HG03571 (cell line): ENCODE measurements around the gene ITPK1.

Source experiments
- ATAC-seq: cut with Tn5 transposase; IDR thresholded peaks from one replicate; pipeline ENCODE4 v1.9.1; 2021; ENCODE audit not compliant: unreplicated experiment

The ITPK1 gene

DNA sequence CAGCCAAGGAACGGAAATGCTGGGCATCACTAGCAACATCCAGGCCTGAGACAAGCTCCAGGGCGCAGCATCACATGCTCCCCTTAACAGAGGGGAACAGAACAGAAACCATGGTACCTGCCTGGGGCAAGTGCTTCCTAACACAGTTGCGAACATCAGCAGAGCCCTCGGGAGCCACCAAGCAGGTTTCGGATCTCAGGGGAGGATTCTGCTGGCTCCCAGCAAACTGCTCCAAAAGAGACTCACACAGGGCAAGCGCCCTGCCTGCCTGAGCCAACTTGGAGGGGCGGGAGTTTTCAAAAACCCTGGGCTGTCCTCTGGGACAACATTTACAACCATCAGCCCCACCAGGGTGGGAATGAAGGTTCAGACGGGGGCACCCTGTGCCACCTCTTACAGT lies 173.1 kb downstream of the ITPK1 start:
- ATAC-seq, result no peak

DNA sequence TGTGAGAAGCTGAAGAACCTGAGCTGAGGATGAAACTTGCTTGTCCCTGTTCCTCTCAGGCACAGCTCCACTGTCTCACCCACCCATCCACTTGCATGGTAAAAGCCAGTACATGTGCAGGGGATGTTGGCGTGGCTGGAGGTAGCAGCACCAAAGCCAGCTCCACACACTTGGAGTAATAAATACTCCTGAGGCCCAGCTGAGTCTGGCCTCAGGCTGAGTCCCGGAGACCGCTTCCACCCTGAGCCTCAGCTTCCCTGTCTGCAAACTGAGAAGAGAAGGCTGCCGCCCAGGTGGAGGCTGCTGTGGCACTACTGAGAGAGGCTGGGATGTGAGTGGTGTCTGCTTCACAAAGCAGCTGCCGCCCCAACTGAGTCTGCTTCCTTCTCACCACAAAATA lies 173.6 kb downstream of the ITPK1 start:
- no peak for ATAC-seq

DNA sequence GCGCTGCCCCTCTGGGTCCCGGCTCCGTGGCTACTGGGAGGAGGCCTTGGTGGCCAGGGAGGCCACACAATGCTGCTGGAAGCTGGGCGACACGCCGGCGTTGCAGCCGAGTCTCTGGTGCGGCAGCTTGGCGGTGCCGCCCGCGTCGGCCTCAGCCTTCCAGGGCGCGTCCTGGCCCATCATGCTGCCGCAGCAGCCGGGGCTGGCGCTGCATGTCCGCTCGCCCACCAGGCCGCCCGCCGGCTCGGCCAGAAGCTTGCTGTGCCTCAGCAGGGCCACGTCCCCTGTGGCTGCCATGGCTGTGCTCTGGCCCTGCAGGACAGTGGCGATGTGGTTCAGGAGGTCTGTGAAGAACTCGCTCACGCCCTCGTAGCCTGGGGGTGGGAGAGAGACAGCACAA lies 174.2 kb downstream of the ITPK1 start:
- no peak for ATAC-seq

DNA sequence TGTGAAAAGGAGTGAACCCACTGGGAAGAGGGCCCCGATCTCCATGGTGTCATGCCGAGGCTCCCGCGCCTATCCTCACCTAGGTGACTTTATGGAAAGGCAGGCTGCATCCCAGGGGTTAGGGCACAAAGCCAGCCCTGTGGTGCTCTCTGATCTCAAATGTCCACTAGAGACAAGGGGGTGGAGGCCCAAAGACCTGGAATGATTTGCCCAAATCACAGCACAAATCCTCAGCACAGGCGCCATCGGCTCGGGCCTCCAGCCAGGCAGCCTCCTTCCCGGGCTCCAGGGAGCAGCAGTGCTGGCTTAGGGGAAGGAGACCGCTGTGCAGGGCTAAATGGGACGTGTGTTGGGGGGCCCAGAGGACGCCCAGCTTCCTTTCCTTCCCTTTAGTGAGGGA lies 175.2 kb downstream of the ITPK1 start:
- no peak for ATAC-seq

DNA sequence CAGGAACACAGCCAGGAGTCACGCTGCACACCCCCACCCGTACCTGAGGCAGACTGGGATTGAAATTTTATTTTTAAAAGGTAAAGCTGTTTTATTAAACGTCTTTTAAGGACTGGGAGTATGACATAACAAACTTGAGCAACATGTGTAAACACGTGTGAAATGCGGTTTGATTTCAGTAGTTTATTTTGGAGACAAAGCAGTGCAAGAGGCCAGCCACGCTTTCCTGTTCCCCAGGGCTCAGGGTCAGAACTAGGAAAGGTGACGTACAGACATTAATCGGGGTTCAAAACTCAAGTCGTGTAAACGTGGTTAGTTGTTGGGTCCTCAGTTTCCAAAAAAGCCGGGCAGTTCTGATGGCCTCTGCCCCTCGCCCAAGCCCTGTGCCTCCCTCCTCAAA lies 176.0 kb downstream of the ITPK1 start:
- no peak for ATAC-seq

DNA sequence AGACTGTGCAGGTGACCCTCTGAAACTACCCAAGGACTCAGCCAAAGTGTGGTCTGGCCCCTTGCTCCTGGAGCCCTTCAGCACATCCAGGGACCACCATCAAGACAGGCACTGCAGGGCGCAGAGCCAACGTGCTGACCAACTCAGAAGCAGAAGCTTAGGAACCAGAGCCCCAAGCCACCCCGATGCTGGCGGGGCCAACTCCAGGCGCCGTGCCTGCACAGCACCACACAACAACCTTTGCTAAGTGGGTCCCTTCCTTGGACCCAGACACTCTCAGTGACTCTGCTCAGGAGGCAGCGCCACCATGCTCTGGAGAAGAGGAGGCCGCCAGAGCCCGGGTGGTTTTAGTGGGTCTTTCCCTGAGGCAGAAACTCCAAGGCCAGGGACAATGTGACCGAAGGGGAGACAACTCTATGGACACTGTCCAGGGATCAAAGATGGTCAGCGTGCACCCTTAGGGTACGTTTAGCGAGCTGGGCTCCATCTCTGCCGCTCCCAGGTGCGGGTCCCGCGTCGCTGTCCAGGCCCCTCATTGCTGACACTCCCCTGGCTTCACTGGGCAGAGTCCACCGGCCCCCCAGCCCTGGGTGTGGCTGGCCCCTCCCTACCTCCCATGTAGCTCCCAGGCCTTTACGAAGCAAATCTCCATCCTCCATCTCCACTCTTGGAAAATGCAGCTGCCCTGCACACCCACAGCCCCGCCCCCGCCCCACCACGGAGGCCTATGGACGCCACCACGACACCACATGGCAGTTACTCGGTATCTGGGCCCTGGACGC lies 176.6 kb downstream of the ITPK1 start:
- ATAC-seq, result no peak

DNA sequence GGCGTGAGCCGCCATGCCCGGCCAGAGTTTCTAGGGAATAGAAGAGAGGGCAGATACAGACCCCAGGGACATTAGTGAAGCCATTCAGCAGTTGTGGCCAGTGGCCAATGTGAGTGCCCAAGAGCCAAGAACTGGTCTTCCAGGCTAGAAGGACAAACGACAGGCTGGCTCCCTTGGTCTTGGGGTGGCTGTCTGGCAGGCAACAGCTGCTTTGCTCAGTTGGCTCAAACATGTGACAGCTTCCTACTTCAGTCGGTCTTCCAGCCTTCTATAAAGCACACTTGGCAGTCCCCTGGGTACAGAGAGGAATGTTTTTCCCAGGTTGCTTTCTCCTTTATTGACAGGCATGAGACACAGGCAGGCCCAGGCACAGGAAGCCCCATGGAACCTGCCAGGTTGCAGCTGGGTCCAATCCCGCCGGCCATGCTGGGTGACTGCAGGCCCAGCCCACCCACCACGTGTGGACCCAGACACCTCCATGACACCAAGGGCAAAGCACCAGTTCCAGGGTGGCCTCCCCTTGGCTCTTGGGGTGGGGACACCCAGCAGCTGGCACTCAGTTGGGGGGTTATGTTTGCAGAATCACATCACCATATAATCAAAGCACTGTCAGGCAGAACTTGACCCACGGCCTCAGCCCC lies 177.4 kb downstream of the ITPK1 start:
- ATAC-seq, result no peak

DNA sequence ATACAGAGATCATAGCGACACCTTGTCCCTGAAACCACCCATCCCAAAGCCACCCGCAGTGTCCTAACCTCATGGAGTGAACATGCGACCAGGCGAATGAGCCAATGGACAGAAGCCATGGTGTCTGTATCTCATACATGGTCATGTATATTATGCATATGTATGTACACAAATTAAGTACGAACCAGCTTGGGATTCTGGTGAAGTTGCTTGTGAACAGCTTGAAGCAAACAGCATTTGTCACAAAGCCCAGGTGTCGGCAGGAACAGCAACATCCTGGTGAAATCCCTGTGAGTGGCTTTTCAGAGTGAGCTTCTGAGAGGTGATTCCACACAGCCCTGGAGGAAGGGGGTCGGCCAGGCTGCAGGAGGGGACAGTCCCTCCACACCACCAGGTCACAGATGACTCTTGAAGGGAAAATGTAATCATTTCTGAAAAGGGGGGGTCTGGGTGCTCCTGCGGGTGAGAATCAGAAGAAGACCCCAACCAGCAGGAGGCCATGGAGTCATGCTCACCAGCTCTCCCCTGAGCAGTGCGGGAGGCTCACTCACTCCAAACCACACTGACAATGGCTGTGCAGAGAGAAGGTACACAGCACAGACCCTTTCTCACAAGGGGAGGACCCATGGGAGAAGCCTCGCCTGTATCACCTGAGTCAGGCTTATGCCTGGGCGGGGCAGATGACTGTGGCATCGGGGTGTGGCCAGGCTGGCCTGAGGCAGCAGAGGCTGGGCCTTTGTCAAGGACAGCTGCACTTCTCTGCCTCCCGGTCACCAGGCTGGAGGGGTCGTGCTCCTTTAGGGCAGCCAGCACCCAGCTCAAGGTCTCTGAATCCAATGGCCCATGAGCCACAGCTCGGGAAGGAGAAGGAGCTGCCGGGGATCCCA lies 178.4 kb downstream of the ITPK1 start:
- ATAC-seq, result no peak

DNA sequence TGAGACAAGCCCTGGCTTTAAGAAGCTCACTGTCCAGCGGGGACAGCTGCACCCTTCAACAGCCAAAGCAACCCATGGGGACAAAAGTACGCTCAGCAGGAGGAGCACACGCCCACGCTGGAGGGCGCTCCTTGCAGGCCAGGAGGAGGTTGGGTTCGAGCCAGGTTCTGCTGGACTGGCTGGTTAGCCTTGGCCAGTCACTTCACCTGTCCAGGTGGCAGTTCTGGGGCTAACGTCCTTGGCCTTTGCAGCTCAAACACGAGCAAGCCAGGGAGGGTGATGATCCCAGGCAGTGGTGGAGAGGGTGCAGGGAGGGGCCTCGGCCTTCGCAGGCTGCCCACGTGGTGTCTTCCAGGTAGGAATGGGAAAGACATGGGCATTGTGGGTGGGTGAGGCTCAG lies 179.6 kb downstream of the ITPK1 start:
- no peak for ATAC-seq

DNA sequence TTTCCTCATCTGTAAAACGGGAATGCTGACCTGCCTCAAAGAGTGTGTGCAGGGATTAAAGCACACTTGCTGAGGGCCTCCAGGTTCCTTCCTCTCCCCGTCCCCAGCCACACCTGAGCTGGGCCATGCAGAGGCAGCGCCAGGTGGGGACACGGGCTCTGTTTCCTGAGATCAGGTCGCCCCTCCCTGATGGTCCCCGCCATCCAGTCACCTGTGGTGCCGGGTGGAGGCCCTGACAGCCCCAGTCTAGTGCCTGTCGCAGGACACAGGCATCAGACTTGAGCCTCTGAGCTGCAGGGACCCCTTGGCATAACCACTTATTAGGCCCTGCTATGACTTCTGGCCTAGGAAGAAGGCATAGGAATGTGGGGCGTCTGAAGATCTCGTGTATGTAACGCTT lies 180.3 kb downstream of the ITPK1 start:
- no peak for ATAC-seq

DNA sequence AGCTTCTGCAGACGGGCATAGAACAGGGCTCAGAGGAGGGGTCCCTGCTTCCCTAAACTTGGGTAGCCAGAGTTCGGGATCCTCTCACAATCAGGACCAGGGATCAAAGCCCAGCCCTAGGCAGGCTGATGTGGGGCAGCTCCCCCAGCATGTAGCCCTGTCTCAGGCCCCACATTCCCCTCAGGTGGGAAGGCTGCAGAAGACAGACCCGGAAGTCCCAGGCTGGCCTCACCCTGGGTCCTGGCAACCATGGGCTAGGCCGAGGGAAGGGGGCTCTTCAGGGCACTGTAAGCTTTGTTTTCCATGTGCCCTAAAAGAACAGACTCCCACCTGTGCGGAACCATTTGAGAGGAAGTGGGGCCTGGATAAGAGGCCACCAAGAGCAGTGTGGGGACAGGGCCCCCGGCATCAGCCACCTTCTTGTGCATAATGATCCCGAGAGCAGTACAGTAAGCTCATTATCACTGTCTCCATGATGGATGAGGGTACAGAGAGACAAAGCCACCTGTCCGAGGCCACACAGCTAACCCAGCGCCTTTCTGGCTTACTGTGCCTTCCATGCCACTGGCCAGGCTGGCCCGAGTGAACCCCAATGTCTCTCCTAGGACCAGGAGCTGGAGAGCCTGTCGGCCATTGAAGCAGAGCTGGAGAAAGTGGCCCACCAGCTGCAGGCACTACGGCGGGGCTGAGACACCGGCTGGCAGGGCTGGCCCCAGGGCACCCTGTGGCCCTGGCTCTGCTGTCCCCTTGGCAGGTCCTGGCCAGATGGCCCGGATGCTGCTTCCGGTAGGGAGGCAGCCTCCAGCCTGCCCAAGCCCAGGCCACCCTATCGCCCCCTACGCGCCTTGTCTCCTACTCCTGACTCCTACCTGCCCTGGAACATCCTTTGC lies 181.3 kb downstream of the ITPK1 start:
- ATAC-seq, result no peak

DNA sequence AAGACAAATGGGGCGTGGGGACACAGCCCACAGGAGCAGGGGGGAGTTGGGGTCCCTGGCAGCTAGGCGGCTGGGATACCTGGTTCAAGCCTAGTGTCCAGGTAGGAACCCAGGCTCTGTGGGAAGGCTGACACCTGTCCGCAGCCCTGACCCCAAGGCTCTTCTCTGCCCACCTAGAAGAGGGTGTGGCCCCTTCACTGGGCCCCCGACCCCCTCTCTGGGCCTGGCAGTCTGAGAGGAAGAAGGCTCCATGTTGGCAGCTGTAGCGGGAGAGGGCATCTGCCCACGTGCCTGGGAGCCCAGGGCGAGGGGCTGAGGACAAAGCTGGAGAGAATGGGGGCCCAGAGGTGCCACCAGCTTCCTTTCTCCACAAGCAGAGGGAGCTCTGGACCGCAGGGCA lies 182.2 kb downstream of the ITPK1 start:
- ATAC-seq, result no peak

DNA sequence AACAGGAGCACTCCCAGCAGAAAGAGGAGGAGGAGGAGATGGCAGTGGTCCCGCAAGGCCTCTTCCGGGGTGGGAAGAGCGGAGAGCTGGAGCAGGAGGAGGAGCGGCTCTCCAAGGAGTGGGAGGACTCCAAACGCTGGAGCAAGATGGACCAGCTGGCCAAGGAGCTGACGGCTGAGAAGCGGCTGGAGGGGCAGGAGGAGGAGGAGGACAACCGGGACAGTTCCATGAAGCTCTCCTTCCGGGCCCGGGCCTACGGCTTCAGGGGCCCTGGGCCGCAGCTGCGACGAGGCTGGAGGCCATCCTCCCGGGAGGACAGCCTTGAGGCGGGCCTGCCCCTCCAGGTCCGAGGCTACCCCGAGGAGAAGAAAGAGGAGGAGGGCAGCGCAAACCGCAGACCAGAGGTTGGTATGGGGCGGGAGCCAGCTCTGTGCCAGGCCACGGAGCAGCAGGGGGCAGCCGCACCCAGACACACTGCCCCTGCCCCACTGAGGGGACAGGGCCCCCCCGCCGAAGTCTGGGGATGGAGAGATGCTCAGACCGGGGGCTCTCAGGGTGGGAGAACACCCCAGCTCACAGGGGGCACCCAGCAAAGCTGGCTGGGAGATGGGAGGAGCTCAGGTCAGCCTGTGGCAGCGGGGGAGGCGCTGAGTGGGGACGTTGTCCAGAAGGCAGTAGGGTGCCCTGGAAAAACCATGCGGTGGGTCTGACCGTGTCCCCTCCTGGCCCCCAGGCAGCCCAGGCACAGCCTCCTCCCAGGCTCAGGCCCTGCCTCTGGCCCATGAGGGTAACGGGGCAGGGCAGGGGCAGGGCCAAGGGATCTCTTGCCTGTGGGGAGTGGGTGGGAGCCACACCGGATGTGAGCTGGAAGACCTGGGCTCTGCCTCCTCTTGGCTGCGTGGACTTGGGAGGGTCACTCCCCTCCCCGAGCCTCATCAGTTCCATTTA lies 183.0 kb downstream of the ITPK1 start:
- ATAC-seq, result no peak

DNA sequence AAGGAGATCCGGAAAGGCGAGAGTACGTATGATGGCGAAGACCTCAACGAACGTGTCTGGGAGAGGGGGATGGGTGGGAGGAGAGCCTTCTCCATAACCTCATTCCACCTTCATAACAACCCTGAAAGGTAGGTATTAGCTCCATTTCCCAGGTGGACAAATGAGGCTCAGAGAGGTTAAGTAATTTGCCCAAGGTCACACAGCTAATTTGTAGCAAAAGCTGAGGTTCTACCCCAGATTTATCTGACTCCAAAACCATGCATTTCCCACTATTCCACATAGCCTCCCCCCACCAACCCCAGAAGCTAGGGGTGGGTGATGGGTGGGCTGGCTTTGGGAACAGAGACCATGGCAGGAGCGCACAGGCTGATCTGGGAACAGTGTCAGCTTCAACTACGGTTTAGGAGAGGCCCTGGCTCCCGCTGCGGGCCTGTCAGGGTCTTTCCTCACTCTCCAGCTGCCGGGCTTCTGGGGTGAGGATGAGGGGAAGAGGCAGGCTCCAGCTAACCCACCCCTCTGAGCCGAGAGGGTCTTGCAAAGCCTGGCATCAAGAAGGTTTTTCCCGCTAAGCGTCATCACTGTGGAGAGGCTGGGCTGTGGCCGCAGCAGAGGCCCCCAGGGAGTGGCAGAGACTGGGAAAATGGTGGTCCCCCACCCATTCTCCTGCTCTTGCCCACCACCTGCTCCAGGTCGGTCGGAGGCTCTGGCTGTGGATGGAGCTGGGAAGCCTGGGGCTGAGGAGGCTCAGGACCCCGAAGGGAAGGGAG lies 183.9 kb downstream of the ITPK1 start:
- ATAC-seq, result no peak

DNA sequence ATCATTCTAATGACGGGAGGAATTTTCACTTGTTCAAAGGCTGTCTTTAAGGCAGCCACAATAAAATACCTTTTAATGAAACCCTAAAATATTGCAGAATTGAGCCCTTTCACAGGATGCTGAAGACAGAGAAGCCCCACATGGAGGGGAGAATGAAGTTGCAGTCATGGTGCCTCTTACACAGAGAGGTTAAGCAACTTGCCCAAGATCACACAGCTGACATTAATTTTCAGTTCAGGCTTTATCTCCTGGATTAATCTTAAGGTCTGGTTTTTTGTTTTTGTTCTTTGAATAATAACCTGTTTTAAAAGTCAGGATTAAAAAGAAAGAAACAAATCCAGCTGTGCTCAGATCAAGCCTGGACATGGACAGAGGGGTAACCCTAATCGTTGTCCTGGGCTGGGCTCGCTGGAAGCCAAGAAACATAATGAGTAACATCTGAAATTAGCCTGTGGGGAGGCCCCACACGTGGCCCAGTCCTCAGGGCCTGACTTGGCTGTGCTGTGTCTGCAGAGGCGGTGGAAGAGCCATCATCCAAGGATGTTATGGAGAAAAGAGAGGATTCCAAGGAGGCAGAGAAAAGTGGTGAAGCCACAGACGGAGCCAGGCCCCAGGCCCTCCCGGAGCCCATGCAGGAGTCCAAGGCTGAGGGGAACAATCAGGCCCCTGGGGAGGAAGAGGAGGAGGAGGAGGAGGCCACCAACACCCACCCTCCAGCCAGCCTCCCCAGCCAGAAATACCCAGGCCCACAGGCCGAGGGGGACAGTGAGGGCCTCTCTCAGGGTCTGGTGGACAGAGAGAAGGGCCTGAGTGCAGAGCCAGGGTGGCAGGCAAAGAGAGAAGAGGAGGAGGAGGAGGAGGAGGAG lies 184.8 kb downstream of the ITPK1 start:
- ATAC-seq, result no peak

DNA sequence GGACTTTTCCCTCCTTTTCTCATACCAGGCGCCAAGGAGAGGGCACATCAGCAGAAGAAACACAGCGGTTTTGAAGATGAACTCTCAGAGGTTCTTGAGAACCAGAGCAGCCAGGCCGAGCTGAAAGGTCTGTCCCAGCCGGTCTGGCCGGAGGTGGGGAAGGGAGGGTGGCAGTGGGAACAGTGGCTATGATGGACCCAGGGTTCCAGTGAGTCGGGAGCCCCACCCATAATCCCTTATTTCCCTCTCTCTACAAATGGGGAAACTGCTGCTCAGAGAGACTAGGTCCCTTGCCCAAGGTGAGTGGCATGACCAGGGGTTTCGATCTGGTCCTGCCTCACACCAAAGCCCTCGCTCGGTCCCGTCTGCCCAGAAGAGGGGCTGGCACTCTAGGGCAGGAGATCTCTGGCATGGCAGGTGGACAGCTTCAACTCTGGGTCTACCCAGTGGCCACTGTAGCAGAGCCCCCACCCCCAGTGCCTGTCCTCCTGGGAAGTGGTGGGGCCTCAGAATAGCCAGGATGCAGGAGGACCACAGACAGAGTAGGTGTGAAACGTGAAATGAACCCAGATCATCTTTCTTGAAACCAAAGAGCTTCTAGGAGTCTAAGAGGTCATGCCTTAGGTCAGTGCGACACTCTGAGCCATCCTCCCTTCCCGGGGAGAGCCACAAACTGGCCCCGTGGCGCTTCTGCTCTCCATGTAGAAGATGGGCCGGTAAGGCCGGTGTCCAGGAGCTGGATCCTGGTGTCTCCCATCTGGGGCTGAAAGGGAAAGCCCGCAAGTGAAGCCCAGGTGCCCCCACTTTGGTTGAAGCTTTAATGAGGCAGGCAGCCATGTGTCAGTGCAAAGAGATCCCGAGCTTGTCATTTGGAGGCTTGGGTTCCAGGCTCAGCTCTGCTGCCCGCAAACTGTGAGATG lies 185.8 kb downstream of the ITPK1 start:
- no peak for ATAC-seq
